ENCODE results near the gene G6PC3. TPM values are rescaled to one million over a fixed set of nuclear protein-coding genes. Genes with fewer than 3 reads are reported as not detected.
"Not testable (repeated sequence)": the region's sequence is repeated elsewhere in the genome, so short reads cannot be mapped to it uniquely, and the experiment has no call there.

Gene G6PC3
- total and polyA plus RNA-seq, 2 donors from 2014 or later, result 70.0 to 150 TPM

- FAIRE-seq, result no peak
- H3K36me3 ChIP-seq (ENCODE audit: control insufficient read depth in 2 of 3, insufficient read depth in 3 of 3, low read length in 3 of 3), result peaks cover 0 to 12% (median 9%) of the 10 kb centered on the region in 3 donors
- intact Hi-C loops (cut with DNase I), result no loop called here
- no peak overlapping the region for H3K4me3 ChIP-seq (ENCODE audit: low read length in 3 of 3)
- H3K9me3 ChIP-seq (ENCODE audit: control insufficient read depth in 2 of 3, insufficient read depth in 1 of 3, low read length in 3 of 3), result no peaks in the 10 kb centered on the region
- H3K9ac ChIP-seq (ENCODE audit: low read length in 3 of 3), result no peak overlapping the region
- H3K27me3 ChIP-seq (ENCODE audit: control insufficient read depth, insufficient read depth, low read length), result no peaks in the 10 kb centered on the region
- TF ChIP-seq CTCF (IDR thresholded peaks at IDR 0.05; ENCODE audit: borderline replicate concordance, extremely low read depth, insufficient read depth), result no peak
- H3K4me1 ChIP-seq (ENCODE audit: control insufficient read depth in 2 of 3, insufficient read depth in 2 of 3, low read depth in 1 of 3, low read length in 3 of 3), result peaks cover 0 to 17% (median 17%) of the 10 kb centered on the region in 3 donors
- no peak overlapping the region for H3K27ac ChIP-seq (ENCODE audit: low read depth in 2 of 2, low read length in 2 of 2)
- no peak for DNase-seq
Observed at GRCh38 chr17:44029736-44030135, 40.8 kb upstream of the G6PC3 start.

- Histone ChIP-seq H3K9me3 (ENCODE audit: control insufficient read depth in 2 of 3, insufficient read depth in 1 of 3, low read length in 3 of 3) (no peaks in the 10 kb centered on the region), H3K4me1 (ENCODE audit: control insufficient read depth in 2 of 3, insufficient read depth in 2 of 3, low read depth in 1 of 3, low read length in 3 of 3) (peaks cover 0 to 13% (median 11%) of the 10 kb centered on the region in 3 donors), H3K27me3 (ENCODE audit: control insufficient read depth, insufficient read depth, low read length) (no peaks in the 10 kb centered on the region), H3K27ac (ENCODE audit: low read depth in 2 of 2, low read length in 2 of 2) (no peak overlapping the region), H3K9ac (ENCODE audit: low read length in 3 of 3) (no peak overlapping the region), H3K36me3 (ENCODE audit: control insufficient read depth in 2 of 3, insufficient read depth in 3 of 3, low read length in 3 of 3) (peaks cover 0 to 12% (median 9%) of the 10 kb centered on the region in 3 donors), H3K4me3 (ENCODE audit: low read length in 3 of 3) (no peak overlapping the region)
- intact Hi-C loops (cut with DNase I), result no loop called here
- TF ChIP-seq CTCF (IDR thresholded peaks at IDR 0.05; ENCODE audit: borderline replicate concordance, extremely low read depth, insufficient read depth), result no peak
- FAIRE-seq (no peak), DNase-seq (no peak)
Observed at GRCh38 chr17:44030482-44030881, 40.1 kb upstream of the G6PC3 start.

- Histone ChIP-seq H3K4me3 (ENCODE audit: low read length in 3 of 3) (peak overlapping the region in 2 of 3 donors; percentile 2 to 43), H3K36me3 (ENCODE audit: control insufficient read depth in 2 of 3, insufficient read depth in 3 of 3, low read length in 3 of 3) (peaks cover 0 to 17% (median 9%) of the 10 kb centered on the region in 3 donors), H3K9ac (ENCODE audit: low read length in 3 of 3) (no peak overlapping the region), H3K27me3 (ENCODE audit: control insufficient read depth, insufficient read depth, low read length) (no peaks in the 10 kb centered on the region), H3K27ac (ENCODE audit: low read depth in 2 of 2, low read length in 2 of 2) (peak overlapping the region; percentile 14 to 82), H3K4me1 (ENCODE audit: control insufficient read depth in 2 of 3, insufficient read depth in 2 of 3, low read depth in 1 of 3, low read length in 3 of 3) (peaks cover 0 to 18% (median 10%) of the 10 kb centered on the region in 3 donors), H3K9me3 (ENCODE audit: control insufficient read depth in 2 of 3, insufficient read depth in 1 of 3, low read length in 3 of 3) (no peaks in the 10 kb centered on the region)
- intact Hi-C loops (cut with DNase I), result no loop called here
- no peak for FAIRE-seq
- DNase-seq, result peak in 1 of 5 donors; percentile 45
- no peak for TF ChIP-seq CTCF (IDR thresholded peaks at IDR 0.05; ENCODE audit: borderline replicate concordance, extremely low read depth, insufficient read depth)
Observed at GRCh38 chr17:44033861-44034408, 36.6 kb upstream of the G6PC3 start.

- Histone ChIP-seq H3K36me3 (ENCODE audit: control insufficient read depth in 2 of 3, insufficient read depth in 3 of 3, low read length in 3 of 3) (peaks cover 0 to 18% (median 9%) of the 10 kb centered on the region in 3 donors), H3K4me1 (ENCODE audit: control insufficient read depth in 2 of 3, insufficient read depth in 2 of 3, low read depth in 1 of 3, low read length in 3 of 3) (peaks cover 0 to 20% (median 11%) of the 10 kb centered on the region in 3 donors)
- H3K9ac ChIP-seq (ENCODE audit: low read length in 3 of 3); H3K27ac ChIP-seq (ENCODE audit: low read depth in 2 of 2, low read length in 2 of 2); H3K27me3 ChIP-seq (ENCODE audit: control insufficient read depth, insufficient read depth, low read length); H3K4me3 ChIP-seq (ENCODE audit: low read length in 3 of 3); H3K9me3 ChIP-seq (ENCODE audit: control insufficient read depth in 2 of 3, insufficient read depth in 1 of 3, low read length in 3 of 3); FAIRE-seq; intact Hi-C loops (cut with DNase I); DNase-seq: not testable (repeated sequence)
Observed at GRCh38 chr17:44034688-44035087, 35.8 kb upstream of the G6PC3 start.
